ENCODE data around the gene OLIG1.

OLIG1 gene, protein sequence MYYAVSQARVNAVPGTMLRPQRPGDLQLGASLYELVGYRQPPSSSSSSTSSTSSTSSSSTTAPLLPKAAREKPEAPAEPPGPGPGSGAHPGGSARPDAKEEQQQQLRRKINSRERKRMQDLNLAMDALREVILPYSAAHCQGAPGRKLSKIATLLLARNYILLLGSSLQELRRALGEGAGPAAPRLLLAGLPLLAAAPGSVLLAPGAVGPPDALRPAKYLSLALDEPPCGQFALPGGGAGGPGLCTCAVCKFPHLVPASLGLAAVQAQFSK

DNA sequence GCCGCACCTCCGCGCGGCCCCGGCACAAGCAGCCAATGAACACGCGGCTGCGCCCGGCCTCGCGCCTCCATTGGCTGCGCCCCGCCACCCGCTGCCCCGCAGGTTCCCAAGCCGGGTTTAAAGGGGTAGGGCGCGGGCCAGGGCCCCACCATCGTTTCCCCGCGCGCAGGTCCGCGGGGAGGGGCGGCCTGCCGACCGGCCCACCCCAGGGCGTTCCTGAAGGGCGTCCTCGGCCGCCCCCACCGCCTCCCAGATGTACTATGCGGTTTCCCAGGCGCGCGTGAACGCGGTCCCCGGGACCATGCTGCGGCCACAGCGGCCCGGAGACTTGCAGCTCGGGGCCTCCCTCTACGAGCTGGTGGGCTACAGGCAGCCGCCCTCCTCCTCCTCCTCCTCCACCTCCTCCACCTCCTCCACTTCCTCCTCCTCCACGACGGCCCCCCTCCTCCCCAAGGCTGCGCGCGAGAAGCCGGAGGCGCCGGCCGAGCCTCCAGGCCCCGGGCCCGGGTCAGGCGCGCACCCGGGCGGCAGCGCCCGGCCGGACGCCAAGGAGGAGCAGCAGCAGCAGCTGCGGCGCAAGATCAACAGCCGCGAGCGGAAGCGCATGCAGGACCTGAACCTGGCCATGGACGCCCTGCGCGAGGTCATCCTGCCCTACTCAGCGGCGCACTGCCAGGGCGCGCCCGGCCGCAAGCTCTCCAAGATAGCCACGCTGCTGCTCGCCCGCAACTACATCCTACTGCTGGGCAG is at the start of gene OLIG1:
OLIG1 (plus strand) TSS at position 148 of the 750 bp plus-strand sequence; CDS start at position 254, 106 bp downstream.
- DNase-seq (ENCODE audit: low read depth in 2 of 2): peak in 1 of 2 donors; percentile 30

DNA sequence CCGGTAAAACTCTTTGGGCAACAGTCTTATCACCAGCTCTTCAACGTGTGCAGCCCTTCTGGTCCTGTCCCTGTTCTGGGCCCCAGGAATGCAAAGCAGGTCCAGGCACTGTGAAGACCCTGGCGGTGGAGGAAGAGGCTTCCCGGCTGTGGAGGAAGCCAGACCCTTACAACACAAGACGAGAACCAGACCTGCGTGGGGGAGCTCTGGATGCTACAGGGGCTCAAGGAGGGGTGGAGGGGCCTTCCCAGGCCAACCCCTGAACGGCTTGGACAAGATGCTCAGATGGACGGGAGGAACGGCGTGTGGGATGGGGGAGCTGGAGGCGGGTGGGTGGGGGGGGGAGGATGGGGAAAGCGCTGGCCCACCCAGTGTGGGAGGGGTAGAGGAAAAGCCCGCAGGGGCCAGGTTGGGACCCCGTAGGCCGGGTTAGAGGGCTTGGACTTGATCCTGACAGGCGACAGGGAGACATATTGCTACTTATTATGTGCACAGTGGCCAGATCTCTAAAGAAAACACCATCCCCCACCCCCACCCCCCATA is 49.3 kb upstream of the OLIG1 start:
- no peak for DNase-seq (ENCODE audit: low read depth in 2 of 2)

DNA sequence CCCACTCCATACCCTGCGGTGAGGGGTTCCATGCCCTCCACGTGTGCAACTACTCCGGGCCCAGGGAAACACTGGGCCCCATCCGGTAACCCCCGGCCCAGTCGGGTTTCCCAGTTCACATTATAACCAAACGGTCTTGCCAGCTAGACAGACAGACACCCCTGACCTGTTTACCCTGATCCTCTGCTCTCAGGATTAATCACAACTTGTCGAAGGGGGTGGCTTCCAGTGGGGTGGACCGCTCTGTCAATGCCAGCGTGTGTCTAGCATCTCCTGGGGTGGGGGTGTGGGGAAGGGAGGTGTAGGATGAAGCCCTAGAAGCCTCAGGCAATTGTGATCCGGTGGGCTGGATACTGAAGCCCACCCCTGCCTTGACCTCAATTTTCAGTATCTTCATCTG is 48.8 kb upstream of the OLIG1 start:
- DNase-seq (ENCODE audit: low read depth in 2 of 2): no peak

DNA sequence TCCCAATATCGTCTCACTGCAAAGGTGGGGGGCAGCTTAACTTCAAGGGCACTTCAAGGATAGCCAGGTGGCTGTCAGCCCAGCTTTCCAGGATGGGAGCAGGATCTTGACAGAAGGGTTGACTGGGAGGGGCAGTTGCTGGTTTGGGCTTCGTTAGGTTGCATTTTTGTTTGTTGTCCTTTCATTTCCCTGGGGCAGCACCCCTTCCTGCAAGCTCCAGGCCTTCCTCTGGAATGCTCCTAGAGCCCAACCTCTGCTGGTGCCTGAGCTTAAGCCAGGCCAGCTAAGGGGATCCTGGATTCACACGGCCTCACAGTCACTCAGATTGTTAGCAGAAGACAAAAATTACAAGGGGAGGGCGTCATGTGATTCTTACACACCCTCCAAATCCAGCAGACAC is 48.3 kb upstream of the OLIG1 start:
- no peak for DNase-seq (ENCODE audit: low read depth in 2 of 2)

DNA sequence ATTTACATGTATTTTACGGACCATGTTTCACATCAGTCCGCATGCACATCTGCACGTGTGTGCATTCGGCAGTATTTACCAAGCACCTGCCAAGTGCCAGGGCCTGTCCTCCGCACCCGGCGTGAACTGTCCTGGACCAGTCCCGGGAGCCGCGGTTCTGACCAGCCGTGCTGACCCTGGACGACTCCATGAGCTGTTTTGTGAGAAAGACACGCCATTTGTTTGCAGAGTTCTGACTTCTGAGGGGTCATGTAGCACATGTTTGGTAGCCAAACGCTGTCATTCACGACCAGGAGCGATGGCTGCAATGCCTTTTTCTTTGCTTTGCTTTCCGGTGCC is 47.5 kb upstream of the OLIG1 start:
- no peak for DNase-seq (ENCODE audit: low read depth in 2 of 2)

DNA sequence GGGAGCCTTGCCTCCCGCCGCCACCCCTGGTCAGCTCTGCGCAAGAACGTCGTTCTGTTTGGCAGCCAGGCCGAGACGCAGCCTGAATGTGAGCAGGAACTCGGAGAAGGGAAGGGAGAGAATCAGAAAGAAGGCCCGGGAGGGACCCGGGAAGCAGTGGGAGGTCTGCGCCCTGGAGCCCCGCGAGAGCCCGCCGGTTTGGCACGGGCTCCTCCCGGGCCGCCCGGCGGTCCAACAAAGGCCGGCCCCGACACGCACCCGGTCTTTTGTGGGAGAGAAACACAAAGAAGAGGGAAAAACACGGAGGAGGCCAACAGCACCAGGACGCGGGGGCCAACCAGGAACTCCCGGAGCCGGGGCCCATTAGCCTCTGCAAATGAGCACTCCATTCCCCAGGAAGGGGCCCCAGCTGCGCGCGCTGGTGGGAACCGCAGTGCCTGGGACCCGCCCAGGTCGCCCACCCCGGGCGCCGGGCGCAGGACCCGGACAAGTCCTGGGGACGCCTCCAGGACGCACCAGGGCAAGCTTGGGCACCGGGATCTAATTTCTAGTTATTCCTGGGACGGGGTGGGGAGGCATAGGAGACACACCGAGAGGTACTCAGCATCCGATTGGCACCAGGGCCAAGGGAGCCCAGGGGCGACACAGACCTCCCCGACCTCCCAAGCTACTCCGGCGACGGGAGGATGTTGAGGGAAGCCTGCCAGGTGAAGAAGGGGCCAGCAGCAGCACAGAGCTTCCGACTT is 46.9 kb upstream of the OLIG1 start:
- no peak for DNase-seq (ENCODE audit: low read depth in 2 of 2)

DNA sequence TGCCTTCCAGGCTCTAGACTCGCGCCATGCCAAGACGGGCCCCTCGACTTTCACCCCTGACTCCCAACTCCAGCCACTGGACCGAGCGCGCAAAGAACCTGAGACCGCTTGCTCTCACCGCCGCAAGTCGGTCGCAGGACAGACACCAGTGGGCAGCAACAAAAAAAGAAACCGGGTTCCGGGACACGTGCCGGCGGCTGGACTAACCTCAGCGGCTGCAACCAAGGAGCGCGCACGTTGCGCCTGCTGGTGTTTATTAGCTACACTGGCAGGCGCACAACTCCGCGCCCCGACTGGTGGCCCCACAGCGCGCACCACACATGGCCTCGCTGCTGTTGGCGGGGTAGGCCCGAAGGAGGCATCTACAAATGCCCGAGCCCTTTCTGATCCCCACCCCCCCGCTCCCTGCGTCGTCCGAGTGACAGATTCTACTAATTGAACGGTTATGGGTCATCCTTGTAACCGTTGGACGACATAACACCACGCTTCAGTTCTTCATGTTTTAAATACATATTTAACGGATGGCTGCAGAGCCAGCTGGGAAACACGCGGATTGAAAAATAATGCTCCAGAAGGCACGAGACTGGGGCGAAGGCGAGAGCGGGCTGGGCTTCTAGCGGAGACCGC is 46.3 kb upstream of the OLIG1 start:
- no peak for DNase-seq (ENCODE audit: low read depth in 2 of 2)

DNA sequence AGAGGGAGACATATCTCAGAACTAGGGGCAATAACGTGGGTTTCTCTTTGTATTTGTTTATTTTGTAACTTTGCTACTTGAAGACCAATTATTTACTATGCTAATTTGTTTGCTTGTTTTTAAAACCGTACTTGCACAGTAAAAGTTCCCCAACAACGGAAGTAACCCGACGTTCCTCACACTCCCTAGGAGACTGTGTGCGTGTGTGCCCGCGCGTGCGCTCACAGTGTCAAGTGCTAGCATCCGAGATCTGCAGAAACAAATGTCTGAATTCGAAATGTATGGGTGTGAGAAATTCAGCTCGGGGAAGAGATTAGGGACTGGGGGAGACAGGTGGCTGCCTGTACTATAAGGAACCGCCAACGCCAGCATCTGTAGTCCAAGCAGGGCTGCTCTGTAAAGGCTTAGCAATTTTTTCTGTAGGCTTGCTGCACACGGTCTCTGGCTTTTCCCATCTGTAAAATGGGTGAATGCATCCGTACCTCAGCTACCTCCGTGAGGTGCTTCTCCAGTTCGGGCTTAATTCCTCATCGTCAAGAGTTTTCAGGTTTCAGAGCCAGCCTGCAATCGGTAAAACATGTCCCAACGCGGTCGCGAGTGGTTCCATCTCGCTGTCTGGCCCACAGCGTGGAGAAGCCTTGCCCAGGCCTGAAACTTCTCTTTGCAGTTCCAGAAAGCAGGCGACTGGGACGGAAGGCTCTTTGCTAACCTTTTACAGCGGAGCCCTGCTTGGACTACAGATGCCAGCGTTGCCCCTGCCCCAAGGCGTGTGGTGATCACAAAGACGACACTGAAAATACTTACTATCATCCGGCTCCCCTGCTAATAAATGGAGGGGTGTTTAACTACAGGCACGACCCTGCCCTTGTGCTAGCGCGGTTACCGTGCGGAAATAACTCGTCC is 45.5 kb upstream of the OLIG1 start:
- no peak for DNase-seq (ENCODE audit: low read depth in 2 of 2)

DNA sequence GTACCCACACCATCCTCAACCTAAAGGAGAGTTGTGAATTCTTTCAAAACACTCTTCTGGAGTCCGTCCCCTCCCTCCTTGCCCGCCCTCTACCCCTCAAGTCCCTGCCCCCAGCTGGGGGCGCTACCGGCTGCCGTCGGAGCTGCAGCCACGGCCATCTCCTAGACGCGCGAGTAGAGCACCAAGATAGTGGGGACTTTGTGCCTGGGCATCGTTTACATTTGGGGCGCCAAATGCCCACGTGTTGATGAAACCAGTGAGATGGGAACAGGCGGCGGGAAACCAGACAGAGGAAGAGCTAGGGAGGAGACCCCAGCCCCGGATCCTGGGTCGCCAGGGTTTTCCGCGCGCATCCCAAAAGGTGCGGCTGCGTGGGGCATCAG is 44.8 kb upstream of the OLIG1 start:
- DNase-seq (ENCODE audit: low read depth in 2 of 2): no peak

DNA sequence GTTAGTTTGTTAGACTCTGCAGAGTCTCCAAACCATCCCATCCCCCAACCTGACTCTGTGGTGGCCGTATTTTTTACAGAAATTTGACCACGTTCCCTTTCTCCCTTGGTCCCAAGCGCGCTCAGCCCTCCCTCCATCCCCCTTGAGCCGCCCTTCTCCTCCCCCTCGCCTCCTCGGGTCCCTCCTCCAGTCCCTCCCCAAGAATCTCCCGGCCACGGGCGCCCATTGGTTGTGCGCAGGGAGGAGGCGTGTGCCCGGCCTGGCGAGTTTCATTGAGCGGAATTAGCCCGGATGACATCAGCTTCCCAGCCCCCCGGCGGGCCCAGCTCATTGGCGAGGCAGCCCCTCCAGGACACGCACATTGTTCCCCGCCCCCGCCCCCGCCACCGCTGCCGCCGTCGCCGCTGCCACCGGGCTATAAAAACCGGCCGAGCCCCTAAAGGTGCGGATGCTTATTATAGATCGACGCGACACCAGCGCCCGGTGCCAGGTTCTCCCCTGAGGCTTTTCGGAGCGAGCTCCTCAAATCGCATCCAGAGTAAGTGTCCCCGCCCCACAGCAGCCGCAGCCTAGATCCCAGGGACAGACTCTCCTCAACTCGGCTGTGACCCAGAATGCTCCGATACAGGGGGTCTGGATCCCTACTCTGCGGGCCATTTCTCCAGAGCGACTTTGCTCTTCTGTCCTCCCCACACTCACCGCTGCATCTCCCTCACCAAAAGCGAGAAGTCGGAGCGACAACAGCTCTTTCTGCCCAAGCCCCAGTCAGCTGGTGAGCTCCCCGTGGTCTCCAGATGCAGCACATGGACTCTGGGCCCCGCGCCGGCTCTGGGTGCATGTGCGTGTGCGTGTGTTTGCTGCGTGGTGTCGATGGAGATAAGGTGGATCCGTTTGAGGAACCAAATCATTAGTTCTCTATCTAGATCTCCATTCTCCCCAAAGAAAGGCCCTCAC is 44.2 kb upstream of the OLIG1 start, which contains the start of gene OLIG2:
OLIG2 (plus strand) TSS at position 447 of the 954 bp plus-strand sequence. CDS start 928 bp downstream, outside the sequence.
- no peak for DNase-seq (ENCODE audit: low read depth in 2 of 2)

DNA sequence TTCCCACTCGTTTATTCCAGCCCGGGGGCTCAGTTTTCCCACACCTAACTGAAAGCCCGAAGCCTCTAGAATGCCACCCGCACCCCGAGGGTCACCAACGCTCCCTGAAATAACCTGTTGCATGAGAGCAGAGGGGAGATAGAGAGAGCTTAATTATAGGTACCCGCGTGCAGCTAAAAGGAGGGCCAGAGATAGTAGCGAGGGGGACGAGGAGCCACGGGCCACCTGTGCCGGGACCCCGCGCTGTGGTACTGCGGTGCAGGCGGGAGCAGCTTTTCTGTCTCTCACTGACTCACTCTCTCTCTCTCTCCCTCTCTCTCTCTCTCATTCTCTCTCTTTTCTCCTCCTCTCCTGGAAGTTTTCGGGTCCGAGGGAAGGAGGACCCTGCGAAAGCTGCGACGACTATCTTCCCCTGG is 43.5 kb upstream of the OLIG1 start:
- DNase-seq (ENCODE audit: low read depth in 2 of 2): no peak

DNA sequence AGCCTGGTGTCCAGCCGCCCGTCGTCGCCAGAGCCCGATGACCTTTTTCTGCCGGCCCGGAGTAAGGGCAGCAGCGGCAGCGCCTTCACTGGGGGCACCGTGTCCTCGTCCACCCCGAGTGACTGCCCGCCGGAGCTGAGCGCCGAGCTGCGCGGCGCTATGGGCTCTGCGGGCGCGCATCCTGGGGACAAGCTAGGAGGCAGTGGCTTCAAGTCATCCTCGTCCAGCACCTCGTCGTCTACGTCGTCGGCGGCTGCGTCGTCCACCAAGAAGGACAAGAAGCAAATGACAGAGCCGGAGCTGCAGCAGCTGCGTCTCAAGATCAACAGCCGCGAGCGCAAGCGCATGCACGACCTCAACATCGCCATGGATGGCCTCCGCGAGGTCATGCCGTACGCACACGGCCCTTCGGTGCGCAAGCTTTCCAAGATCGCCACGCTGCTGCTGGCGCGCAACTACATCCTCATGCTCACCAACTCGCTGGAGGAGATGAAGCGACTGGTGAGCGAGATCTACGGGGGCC is 43.0 kb upstream of the OLIG1 start:
- no peak for DNase-seq (ENCODE audit: low read depth in 2 of 2)

DNA sequence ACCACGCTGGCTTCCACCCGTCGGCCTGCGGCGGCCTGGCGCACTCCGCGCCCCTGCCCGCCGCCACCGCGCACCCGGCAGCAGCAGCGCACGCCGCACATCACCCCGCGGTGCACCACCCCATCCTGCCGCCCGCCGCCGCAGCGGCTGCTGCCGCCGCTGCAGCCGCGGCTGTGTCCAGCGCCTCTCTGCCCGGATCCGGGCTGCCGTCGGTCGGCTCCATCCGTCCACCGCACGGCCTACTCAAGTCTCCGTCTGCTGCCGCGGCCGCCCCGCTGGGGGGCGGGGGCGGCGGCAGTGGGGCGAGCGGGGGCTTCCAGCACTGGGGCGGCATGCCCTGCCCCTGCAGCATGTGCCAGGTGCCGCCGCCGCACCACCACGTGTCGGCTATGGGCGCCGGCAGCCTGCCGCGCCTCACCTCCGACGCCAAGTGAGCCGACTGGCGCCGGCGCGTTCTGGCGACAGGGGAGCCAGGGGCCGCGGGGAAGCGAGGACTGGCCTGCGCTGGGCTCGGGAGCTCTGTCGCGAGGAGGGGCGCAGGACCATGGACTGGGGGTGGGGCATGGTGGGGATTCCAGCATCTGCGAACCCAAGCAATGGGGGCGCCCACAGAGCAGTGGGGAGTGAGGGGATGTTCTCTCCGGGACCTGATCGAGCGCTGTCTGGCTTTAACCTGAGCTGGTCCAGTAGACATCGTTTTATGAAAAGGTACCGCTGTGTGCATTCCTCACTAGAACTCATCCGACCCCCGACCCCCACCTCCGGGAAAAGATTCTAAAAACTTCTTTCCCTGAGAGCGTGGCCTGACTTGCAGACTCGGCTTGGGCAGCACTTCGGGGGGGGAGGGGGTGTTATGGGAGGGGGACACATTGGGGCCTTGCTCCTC is 42.3 kb upstream of the OLIG1 start:
- no peak for DNase-seq (ENCODE audit: low read depth in 2 of 2)

DNA sequence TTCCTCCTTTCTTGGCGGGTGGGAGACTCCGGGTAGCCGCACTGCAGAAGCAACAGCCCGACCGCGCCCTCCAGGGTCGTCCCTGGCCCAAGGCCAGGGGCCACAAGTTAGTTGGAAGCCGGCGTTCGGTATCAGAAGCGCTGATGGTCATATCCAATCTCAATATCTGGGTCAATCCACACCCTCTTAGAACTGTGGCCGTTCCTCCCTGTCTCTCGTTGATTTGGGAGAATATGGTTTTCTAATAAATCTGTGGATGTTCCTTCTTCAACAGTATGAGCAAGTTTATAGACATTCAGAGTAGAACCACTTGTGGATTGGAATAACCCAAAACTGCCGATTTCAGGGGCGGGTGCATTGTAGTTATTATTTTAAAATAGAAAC is 41.7 kb upstream of the OLIG1 start:
- DNase-seq (ENCODE audit: low read depth in 2 of 2): no peak

DNA sequence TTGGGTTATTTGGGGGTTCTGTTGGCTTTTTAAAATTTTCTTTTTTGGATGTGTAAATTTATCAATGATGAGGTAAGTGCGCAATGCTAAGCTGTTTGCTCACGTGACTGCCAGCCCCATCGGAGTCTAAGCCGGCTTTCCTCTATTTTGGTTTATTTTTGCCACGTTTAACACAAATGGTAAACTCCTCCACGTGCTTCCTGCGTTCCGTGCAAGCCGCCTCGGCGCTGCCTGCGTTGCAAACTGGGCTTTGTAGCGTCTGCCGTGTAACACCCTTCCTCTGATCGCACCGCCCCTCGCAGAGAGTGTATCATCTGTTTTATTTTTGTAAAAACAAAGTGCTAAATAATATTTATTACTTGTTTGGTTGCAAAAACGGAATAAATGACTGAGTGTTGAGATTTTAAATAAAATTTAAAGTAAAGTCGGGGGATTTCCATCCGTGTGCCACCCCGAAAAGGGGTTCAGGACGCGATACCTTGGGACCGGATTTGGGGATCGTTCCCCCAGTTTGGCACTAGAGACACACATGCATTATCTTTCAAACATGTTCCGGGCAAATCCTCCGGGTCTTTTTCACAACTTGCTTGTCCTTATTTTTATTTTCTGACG is 41.1 kb upstream of the OLIG1 start:
- no peak for DNase-seq (ENCODE audit: low read depth in 2 of 2)

DNA sequence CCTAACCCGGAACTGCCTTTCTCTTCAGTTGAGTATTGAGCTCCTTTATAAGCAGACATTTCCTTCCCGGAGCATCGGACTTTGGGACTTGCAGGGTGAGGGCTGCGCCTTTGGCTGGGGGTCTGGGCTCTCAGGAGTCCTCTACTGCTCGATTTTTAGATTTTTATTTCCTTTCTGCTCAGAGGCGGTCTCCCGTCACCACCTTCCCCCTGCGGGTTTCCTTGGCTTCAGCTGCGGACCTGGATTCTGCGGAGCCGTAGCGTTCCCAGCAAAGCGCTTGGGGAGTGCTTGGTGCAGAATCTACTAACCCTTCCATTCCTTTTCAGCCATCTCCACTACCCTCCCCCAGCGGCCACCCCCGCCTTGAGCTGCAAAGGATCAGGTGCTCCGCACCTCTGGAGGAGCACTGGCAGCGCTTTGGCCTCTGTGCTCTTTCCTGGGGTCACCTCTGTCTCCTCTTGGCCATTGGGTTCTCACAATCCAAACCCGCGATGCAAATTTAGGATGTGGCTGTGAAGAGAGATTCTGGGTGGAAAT is 40.5 kb upstream of the OLIG1 start:
- no peak for DNase-seq (ENCODE audit: low read depth in 2 of 2)

DNA sequence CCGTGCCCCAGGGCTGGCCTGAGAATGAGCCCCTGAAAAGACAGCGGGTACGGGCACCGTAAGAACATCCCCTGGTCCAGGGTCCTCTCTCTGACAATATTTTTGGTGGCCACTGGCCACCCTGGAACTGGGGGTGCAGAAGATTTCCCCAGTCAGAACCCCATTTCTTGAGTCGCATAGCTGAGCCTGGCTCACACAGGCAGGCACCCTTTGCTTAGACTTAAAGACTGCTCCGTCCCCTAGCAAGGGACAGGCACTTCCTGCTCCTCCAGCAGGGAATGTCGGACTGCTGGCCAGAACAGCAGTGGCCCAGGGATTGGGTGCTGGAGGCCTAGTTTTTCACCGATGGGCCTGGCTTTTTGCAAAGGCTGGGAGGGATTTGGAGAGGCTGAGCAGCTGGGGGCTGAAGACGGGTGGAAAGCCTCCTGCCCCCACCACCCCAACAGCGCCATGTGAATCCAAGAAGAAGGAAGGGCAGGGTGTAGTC is 39.9 kb upstream of the OLIG1 start:
- no peak for DNase-seq (ENCODE audit: low read depth in 2 of 2)

DNA sequence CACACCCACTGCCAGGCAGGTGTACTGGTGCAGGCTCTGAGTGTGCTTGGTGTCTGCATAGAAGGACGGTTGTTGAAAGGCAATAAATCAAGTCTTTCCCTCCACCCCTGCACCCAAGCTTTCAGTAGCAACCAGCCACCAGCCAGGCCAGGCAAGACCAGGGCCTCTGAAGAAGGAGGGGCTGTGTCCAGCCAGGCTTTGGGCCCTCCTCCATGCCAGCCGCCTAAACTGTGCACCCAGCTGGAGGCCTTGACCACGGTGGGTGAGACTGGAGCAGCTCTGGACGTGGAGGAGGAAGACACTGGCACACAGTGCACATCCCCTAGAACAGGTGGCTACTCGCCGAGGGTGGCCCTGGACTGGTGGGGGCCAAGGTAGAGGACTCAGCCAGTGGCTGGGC is 39.3 kb upstream of the OLIG1 start:
- no peak for DNase-seq (ENCODE audit: low read depth in 2 of 2)

Data from stimulated activated CD4-positive, alpha-beta T cell treated with anti-CD3 and anti-CD28 coated beads, Interleukin-15, amount 100 ng/mL, for 48 hours (primary cell).